ENCODE results near the gene ZNF618.

ZNF618 gene

GRCh38 chr9:114005371-114006154, 129.5 kb downstream of the ZNF618 start:
- H3K4me3 ChIP-seq (ENCODE audit: low read length) = no peak overlapping the region
- no peak for DNase-seq (ENCODE audit: low read depth)
- no peak for TF ChIP-seq CTCF (IDR thresholded peaks at IDR 0.05; ENCODE audit: insufficient read depth, low read depth, low read length, missing control alignments)

- H3K4me3 ChIP-seq (ENCODE audit: low read length) = no peak overlapping the region
- DNase-seq (ENCODE audit: low read depth) = no peak
- TF ChIP-seq CTCF (IDR thresholded peaks at IDR 0.05; ENCODE audit: insufficient read depth, low read depth, low read length, missing control alignments) = no peak
These were observed 130.0 kb downstream of the ZNF618 start for GRCh38 chr9:114006155-114006550.

GRCh38 chr9:114006931-114007691, 131.0 kb downstream of the ZNF618 start:
- DNase-seq (ENCODE audit: low read depth) = no peak
- TF ChIP-seq CTCF (IDR thresholded peaks at IDR 0.05; ENCODE audit: insufficient read depth, low read depth, low read length, missing control alignments) = no peak
- H3K4me3 ChIP-seq (ENCODE audit: low read length) = no peak overlapping the region

- no peak overlapping the region for H3K4me3 ChIP-seq (ENCODE audit: low read length)
- no peak for DNase-seq (ENCODE audit: low read depth)
- TF ChIP-seq CTCF (IDR thresholded peaks at IDR 0.05; ENCODE audit: insufficient read depth, low read depth, low read length, missing control alignments) = no peak
These were observed 132.0 kb downstream of the ZNF618 start for GRCh38 chr9:114007991-114008666.

- TF ChIP-seq CTCF (IDR thresholded peaks at IDR 0.05; ENCODE audit: insufficient read depth, low read depth, low read length, missing control alignments) = no peak
- DNase-seq (ENCODE audit: low read depth) = no peak
These were observed 132.7 kb downstream of the ZNF618 start for GRCh38 chr9:114008667-114009410.

GRCh38 chr9:114011313-114011712, 135.2 kb downstream of the ZNF618 start:
- no peak for TF ChIP-seq CTCF (IDR thresholded peaks at IDR 0.05; ENCODE audit: insufficient read depth, low read depth, low read length, missing control alignments)
- no peak for DNase-seq (ENCODE audit: low read depth)
- H3K4me3 ChIP-seq (ENCODE audit: low read length) = no peak overlapping the region

More at GRCh38 chr9:114008667-114009410, 132.7 kb downstream of the ZNF618 start:
- no peak overlapping the region for H3K4me3 ChIP-seq (ENCODE audit: low read length)

All from epithelial cell of esophagus (primary cell).